ENCODE measurements around the gene PLCB1.

Gene PLCB1

GRCh38 chr20:8139899-8140298 is 7.8 kb downstream of the PLCB1 start:
- Histone ChIP-seq H4K20me1 (ENCODE audit: insufficient read depth) (no peaks in the 10 kb centered on the region), H3K4me1 (ENCODE audit: low read depth, poor library complexity, severe bottlenecking) (no peaks in the 10 kb centered on the region), H3K79me2 (ENCODE audit: insufficient read depth, low read depth) (no peaks in the 10 kb centered on the region), H3K9ac (no peak overlapping the region), H3K27ac (no peak overlapping the region), H2AFZ (ENCODE audit: low read depth) (no peak overlapping the region), H3K4me3 (IDR thresholded peaks at IDR 0.05; ENCODE audit: insufficient read depth, low read depth, low read length) (no peak overlapping the region), H3K27me3 (ENCODE audit: insufficient read depth, low read depth) (no peaks in the 10 kb centered on the region), H3K4me2 (no peak overlapping the region), H3K36me3 (ENCODE audit: insufficient read depth) (no peaks in the 10 kb centered on the region)
- TF ChIP-seq CTCF (conservative IDR thresholded peaks at IDR 0.05; ENCODE audit: low read depth, low read length) = no peak

- Histone ChIP-seq H3K27ac (no peak overlapping the region), H3K36me3 (ENCODE audit: insufficient read depth) (no peaks in the 10 kb centered on the region), H3K4me2 (no peak overlapping the region), H3K79me2 (ENCODE audit: insufficient read depth, low read depth) (no peaks in the 10 kb centered on the region), H3K4me1 (ENCODE audit: low read depth, poor library complexity, severe bottlenecking) (no peaks in the 10 kb centered on the region), H2AFZ (ENCODE audit: low read depth) (no peak overlapping the region), H3K27me3 (ENCODE audit: insufficient read depth, low read depth) (no peaks in the 10 kb centered on the region), H3K9ac (no peak overlapping the region), H4K20me1 (ENCODE audit: insufficient read depth) (no peaks in the 10 kb centered on the region), H3K4me3 (IDR thresholded peaks at IDR 0.05; ENCODE audit: insufficient read depth, low read depth, low read length) (no peak overlapping the region)
- TF ChIP-seq CTCF (conservative IDR thresholded peaks at IDR 0.05; ENCODE audit: low read depth, low read length) = no peak
Observed at GRCh38 chr20:8143474-8143873, 11.4 kb downstream of the PLCB1 start.

- no peaks in the 10 kb centered on the region for H3K4me1 ChIP-seq (ENCODE audit: low read depth, poor library complexity, severe bottlenecking)
- H3K27ac ChIP-seq = no peak overlapping the region
- no peaks in the 10 kb centered on the region for H3K27me3 ChIP-seq (ENCODE audit: insufficient read depth, low read depth)
- no peak overlapping the region for H2AFZ ChIP-seq (ENCODE audit: low read depth)
- no peaks in the 10 kb centered on the region for H3K36me3 ChIP-seq (ENCODE audit: insufficient read depth)
- H4K20me1 ChIP-seq (ENCODE audit: insufficient read depth) = no peaks in the 10 kb centered on the region
- no peak for TF ChIP-seq CTCF (conservative IDR thresholded peaks at IDR 0.05; ENCODE audit: low read depth, low read length)
- no peak overlapping the region for H3K9ac ChIP-seq
- H3K79me2 ChIP-seq (ENCODE audit: insufficient read depth, low read depth) = no peaks in the 10 kb centered on the region
- no peak overlapping the region for H3K4me3 ChIP-seq (IDR thresholded peaks at IDR 0.05; ENCODE audit: insufficient read depth, low read depth, low read length)
- H3K4me2 ChIP-seq = no peak overlapping the region
Observed at GRCh38 chr20:8144282-8145245, 12.5 kb downstream of the PLCB1 start.

- Histone ChIP-seq H2AFZ (ENCODE audit: low read depth) (no peak overlapping the region), H3K4me2 (no peak overlapping the region), H3K4me3 (IDR thresholded peaks at IDR 0.05; ENCODE audit: insufficient read depth, low read depth, low read length) (no peak overlapping the region), H3K79me2 (ENCODE audit: insufficient read depth, low read depth) (no peaks in the 10 kb centered on the region), H3K27me3 (ENCODE audit: insufficient read depth, low read depth) (no peaks in the 10 kb centered on the region), H3K9ac (no peak overlapping the region), H3K36me3 (ENCODE audit: insufficient read depth) (no peaks in the 10 kb centered on the region), H3K4me1 (ENCODE audit: low read depth, poor library complexity, severe bottlenecking) (no peaks in the 10 kb centered on the region), H3K27ac (no peak overlapping the region), H4K20me1 (ENCODE audit: insufficient read depth) (no peaks in the 10 kb centered on the region)
- TF ChIP-seq CTCF (conservative IDR thresholded peaks at IDR 0.05; ENCODE audit: low read depth, low read length) = no peak
Observed at GRCh38 chr20:8145246-8146168, 13.4 kb downstream of the PLCB1 start.

All from KMS-11 (cell line).